GM20000 (cell line): ENCODE results near the gene ZNF384.

ENCODE experiments used
- DNase-seq: peaks from one replicate; pipeline ENCODE4 v3.0.0; 2012; ENCODE audit warnings: low spot score
- CTCF ChIP-seq: IDR thresholded peaks from 2 replicates; pipeline ENCODE4 v1.5.1; 2012; ENCODE audit warnings: mild to moderate bottlenecking, control low read depth; ENCODE audit errors: extremely low read depth, missing control alignments

The ZNF384 gene

GRCh38 chr12:6688999-6689882 lies at the start of gene ZNF384:
Gene ZNF384, minus strand, starts transcription at chr12:6689375. Its CDS starts 9,855 bp downstream, at chr12:6679520.
- TF ChIP-seq CTCF, result no peak
- DNase-seq, result peak; percentile 97

GRCh38 chr12:6736754-6737153 lies 47.6 kb upstream of the ZNF384 start:
- TF ChIP-seq CTCF, result no peak
- DNase-seq, result no peak

- TF ChIP-seq CTCF, result peak; percentile 17
- DNase-seq, result peak; percentile 58
Observed at GRCh38 chr12:6735448-6736191, 46.4 kb upstream of the ZNF384 start.

GRCh38 chr12:6734506-6735387 lies 45.6 kb upstream of the ZNF384 start:
- no peak for DNase-seq
- TF ChIP-seq CTCF, result no peak

- TF ChIP-seq CTCF, result no peak
- DNase-seq, result no peak
Observed at GRCh38 chr12:6730169-6730568, 41.0 kb upstream of the ZNF384 start.

GRCh38 chr12:6729186-6729585 lies 40.0 kb upstream of the ZNF384 start:
- DNase-seq, result no peak
- no peak for TF ChIP-seq CTCF
